H9 (cell line): ENCODE data around the gene P2RX7. TPM values are rescaled to one million over a fixed set of nuclear protein-coding genes. Genes with fewer than 3 reads are reported as not detected.

Source experiments
- DNase-seq: peaks from one replicate; pipeline ENCODE4 v3.0.0-alpha.2; 2017
- H2AFZ ChIP-seq: one replicate; pipeline ENCODE4 v1.6.1; 2013; ENCODE audit warnings: mild to moderate bottlenecking, low read length, control low read depth, moderate library complexity
- H2AK5ac ChIP-seq: 2 replicates; pipeline ENCODE4 v1.6.1; 2013; ENCODE audit warnings: low read length, control low read depth, mixed read lengths; ENCODE audit not compliant: insufficient read length
- H2BK120ac ChIP-seq: one replicate; pipeline ENCODE4 v1.6.1; 2013; ENCODE audit warnings: low read depth, mild to moderate bottlenecking, low read length, control low read depth, inconsistent platforms; ENCODE audit not compliant: poor library complexity, severe bottlenecking
- H2BK12ac ChIP-seq: 2 replicates; pipeline ENCODE4 v1.6.1; 2013; ENCODE audit warnings: low read length, control low read depth, mixed read lengths, low read depth; ENCODE audit not compliant: insufficient read length
- H2BK15ac ChIP-seq: 2 replicates; pipeline ENCODE4 v1.6.1; 2013; ENCODE audit warnings: low read depth, low read length, control low read depth
- H2BK20ac ChIP-seq: one replicate; pipeline ENCODE4 v1.6.1; 2013; ENCODE audit warnings: low read depth, mild to moderate bottlenecking, low read length, control low read depth, inconsistent platforms; ENCODE audit not compliant: poor library complexity, severe bottlenecking
- H2BK5ac ChIP-seq: 2 replicates; pipeline ENCODE4 v1.6.1; 2013; ENCODE audit warnings: low read length, control low read depth, mixed read lengths; ENCODE audit not compliant: insufficient read length
- H3K14ac ChIP-seq: 2 replicates; pipeline ENCODE4 v1.6.1; 2013; ENCODE audit warnings: low read length, control low read depth; ENCODE audit not compliant: insufficient read depth
- H3K18ac ChIP-seq: 2 replicates; pipeline ENCODE4 v1.6.1; 2013; ENCODE audit warnings: low read depth, mild to moderate bottlenecking, mixed read lengths, low read length, control low read depth; ENCODE audit not compliant: insufficient read length
- H3K23ac ChIP-seq: 2 replicates; pipeline ENCODE4 v1.6.1; 2013; ENCODE audit warnings: low read length, control low read depth, mixed read lengths, low read depth; ENCODE audit not compliant: insufficient read length
- H3K23me2 ChIP-seq: 2 replicates; pipeline ENCODE4 v1.6.1; 2013; ENCODE audit warnings: low read depth, mild to moderate bottlenecking, mixed read lengths, low read length, control low read depth; ENCODE audit not compliant: insufficient read length, poor library complexity, severe bottlenecking
- H3K27ac ChIP-seq: 2 replicates; pipeline ENCODE4 v1.5.1; 2013; ENCODE audit warnings: low read length, control low read depth, mixed read lengths, low read depth; ENCODE audit not compliant: insufficient read length
- H3K27me3 ChIP-seq: 2 replicates; pipeline ENCODE4 v1.6.1; 2013; ENCODE audit warnings: low read length, control low read depth, inconsistent platforms; ENCODE audit not compliant: insufficient read depth
- H3K4ac ChIP-seq: 2 replicates; pipeline ENCODE4 v1.6.1; 2013; ENCODE audit warnings: low read depth, mild to moderate bottlenecking, control low read depth, inconsistent platforms, low read length, moderate library complexity
- H3K4me1 ChIP-seq: 2 replicates; pipeline ENCODE4 v1.6.1; 2013; ENCODE audit warnings: low read length, control low read depth, inconsistent platforms; ENCODE audit not compliant: insufficient read depth
- H3K4me2 ChIP-seq: 2 replicates; pipeline ENCODE4 v1.6.1; 2013; ENCODE audit warnings: low read length, control low read depth, mixed read lengths; ENCODE audit not compliant: insufficient read length, insufficient read depth
- H3K56ac ChIP-seq: 2 replicates; pipeline ENCODE4 v1.6.1; 2013; ENCODE audit warnings: low read depth, mild to moderate bottlenecking, mixed read lengths, low read length, control low read depth; ENCODE audit not compliant: insufficient read length
- H3K79me1 ChIP-seq: 2 replicates; pipeline ENCODE4 v1.6.1; 2013; ENCODE audit warnings: low read depth, mild to moderate bottlenecking, moderate library complexity, low read length, control low read depth, inconsistent platforms; ENCODE audit not compliant: insufficient read depth, poor library complexity, severe bottlenecking
- H3K79me2 ChIP-seq: 2 replicates; pipeline ENCODE4 v1.6.1; 2013; ENCODE audit warnings: low read length, control low read depth, inconsistent platforms; ENCODE audit not compliant: insufficient read depth
- H3K9ac ChIP-seq: 2 replicates; pipeline ENCODE4 v1.6.1; 2013; ENCODE audit warnings: low read length, control low read depth, mixed read lengths; ENCODE audit not compliant: insufficient read length; ENCODE audit errors: extremely low read depth
- H3K9me3 ChIP-seq: one replicate; pipeline ENCODE4 v1.6.1; 2013; ENCODE audit warnings: low read depth, low read length, inconsistent platforms; ENCODE audit not compliant: control insufficient read depth
- H3T11ph ChIP-seq: one replicate; pipeline ENCODE4 v1.6.1; 2013; ENCODE audit warnings: mild to moderate bottlenecking, low read length, control low read depth, inconsistent platforms
- H4K20me1 ChIP-seq: one replicate; pipeline ENCODE4 v1.6.1; 2013; ENCODE audit not compliant: control insufficient read depth, insufficient read length, insufficient read depth
- H4K5ac ChIP-seq: 2 replicates; pipeline ENCODE4 v1.6.1; 2013; ENCODE audit warnings: low read depth, mild to moderate bottlenecking, mixed read lengths, low read length, control low read depth; ENCODE audit not compliant: insufficient read length
- H4K8ac ChIP-seq: replicated peaks from 2 replicates; pipeline ENCODE4 v1.6.1; 2013; ENCODE audit warnings: low read length, control low read depth, mixed read lengths, low read depth; ENCODE audit not compliant: insufficient read length
- H4K91ac ChIP-seq: 2 replicates; pipeline ENCODE4 v1.6.1; 2013; ENCODE audit warnings: low read depth, mild to moderate bottlenecking, moderate library complexity, mixed read lengths, low read length, control low read depth; ENCODE audit not compliant: insufficient read length
- H3K27ac Mint-ChIP-seq, 3 experiments: 2 replicates in 2 of 3; 3 replicates in 1 of 3; pipeline ENCODE4 v1.8.0; 2020 to 2021; ENCODE audit warnings: mixed read lengths in 3 of 3, mild to moderate bottlenecking in 1 of 3, moderate library complexity in 1 of 3
- H3K27me3 Mint-ChIP-seq: 2 replicates; pipeline ENCODE4 v1.8.0; 2021; ENCODE audit warnings: low read depth, mild to moderate bottlenecking, moderate library complexity, mixed read lengths
- H3K36me3 Mint-ChIP-seq, 3 experiments: 2 replicates in 2 of 3; 3 replicates in 1 of 3; pipeline ENCODE4 v1.8.0; 2020 to 2021; ENCODE audit warnings: low read depth in 3 of 3, mixed read lengths in 3 of 3; ENCODE audit not compliant: insufficient read depth in 1 of 3
- H3K4me1 Mint-ChIP-seq, 2 experiments: 2 replicates each; pipeline ENCODE4 v1.8.0; 2020; ENCODE audit warnings: mixed read lengths in 2 of 2
- H3K4me3 Mint-ChIP-seq, 2 experiments: 2 replicates in 1 of 2; 3 replicates in 1 of 2; pipeline ENCODE4 v1.8.0; 2020 to 2021; ENCODE audit warnings: mild to moderate bottlenecking in 2 of 2, mixed read lengths in 2 of 2, moderate library complexity in 1 of 2
- H3K9me3 Mint-ChIP-seq, 2 experiments: 2 replicates in 1 of 2; 3 replicates in 1 of 2; pipeline ENCODE4 v1.8.0; 2020; ENCODE audit warnings: mild to moderate bottlenecking in 2 of 2, mixed read lengths in 2 of 2, moderate library complexity in 1 of 2
- WGBS: extraction: QIAGEN DNeasy Blood & Tissue Kit; methylation state at CpG from one replicate; pipeline ENCODE4 v1.1.7; 2013; ENCODE audit warnings: missing lambda C conversion rate, low lambda C conversion rate, mixed read lengths; ENCODE audit not compliant: insufficient read length; ENCODE audit errors: extremely low coverage; 5-methylcytosine and 5-hydroxymethylcytosine counted together
- total RNA-seq: library from RNA; stranded (reverse); gene quantifications from 2 replicates; pipeline ENCODE4 v1.2.1, GENCODE V29; 2021
- TF ChIP-seq, protein P1 (sequence below): fragments of 200-600 bp; sonication (generic); conservative IDR thresholded peaks from 3 replicates; pipeline ENCODE4 v1.8.0; 2021; ENCODE audit warnings: antibody characterized with exemption, mild to moderate bottlenecking

Gene P2RX7
- total RNA-seq, 1 experiment from 2014 or later, result 0.09 TPM

- H3K36me3 Mint-ChIP-seq, result no peaks in the 10 kb centered on the region
- no CpG with 5 or more reads among the region's 33 CpGs for WGBS
- Histone ChIP-seq H3K79me2 (no peaks in the 10 kb centered on the region), H4K20me1 (no peaks in the 10 kb centered on the region), H2BK15ac (no peak overlapping the region), H3K4ac (no peak overlapping the region), H2BK5ac (no peak overlapping the region), H4K91ac (no peak overlapping the region), H2AFZ (no peak overlapping the region), H3K9ac (peak overlapping the region; percentile 30), H2BK120ac (no peak overlapping the region), H3K27ac (no peak overlapping the region), H3K14ac (no peak overlapping the region), H3K27me3 (no peaks in the 10 kb centered on the region; the same call in 1 of the 2 replicates), H3K23ac (no peak overlapping the region), H2BK12ac (no peak overlapping the region), H3K23me2 (peaks cover 7% of the 10 kb centered on the region), H3K56ac (no peak overlapping the region), H4K8ac (no peak overlapping the region), H3K9me3 (no peaks in the 10 kb centered on the region), H3K18ac (no peak overlapping the region), H2AK5ac (no peak overlapping the region), H3T11ph (no peak overlapping the region), H4K5ac (peak overlapping the region; percentile 15), H3K4me1 (0 out of 2 replicates have a peak, but pooled peaks cover 2% of the 10 kb centered on the region), H2BK20ac (no peak overlapping the region), H3K4me2 (peak overlapping the region; percentile 81), H3K79me1 (no peaks in the 10 kb centered on the region)
- H3K4me3 Mint-ChIP-seq, result peak overlapping the region; percentile 18 to 55
- H3K27ac Mint-ChIP-seq, result no peak overlapping the region
- TF ChIP-seq, protein P1, sequence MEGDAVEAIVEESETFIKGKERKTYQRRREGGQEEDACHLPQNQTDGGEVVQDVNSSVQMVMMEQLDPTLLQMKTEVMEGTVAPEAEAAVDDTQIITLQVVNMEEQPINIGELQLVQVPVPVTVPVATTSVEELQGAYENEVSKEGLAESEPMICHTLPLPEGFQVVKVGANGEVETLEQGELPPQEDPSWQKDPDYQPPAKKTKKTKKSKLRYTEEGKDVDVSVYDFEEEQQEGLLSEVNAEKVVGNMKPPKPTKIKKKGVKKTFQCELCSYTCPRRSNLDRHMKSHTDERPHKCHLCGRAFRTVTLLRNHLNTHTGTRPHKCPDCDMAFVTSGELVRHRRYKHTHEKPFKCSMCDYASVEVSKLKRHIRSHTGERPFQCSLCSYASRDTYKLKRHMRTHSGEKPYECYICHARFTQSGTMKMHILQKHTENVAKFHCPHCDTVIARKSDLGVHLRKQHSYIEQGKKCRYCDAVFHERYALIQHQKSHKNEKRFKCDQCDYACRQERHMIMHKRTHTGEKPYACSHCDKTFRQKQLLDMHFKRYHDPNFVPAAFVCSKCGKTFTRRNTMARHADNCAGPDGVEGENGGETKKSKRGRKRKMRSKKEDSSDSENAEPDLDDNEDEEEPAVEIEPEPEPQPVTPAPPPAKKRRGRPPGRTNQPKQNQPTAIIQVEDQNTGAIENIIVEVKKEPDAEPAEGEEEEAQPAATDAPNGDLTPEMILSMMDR, result peak; percentile 87
- peaks cover 19% of the 10 kb centered on the region for H3K27me3 Mint-ChIP-seq
- DNase-seq, result peak; percentile 88
- H3K9me3 Mint-ChIP-seq, result peaks cover 6 to 9% of the 10 kb centered on the region in 2 experiments; a peak in 4 of 5 replicates
- H3K4me1 Mint-ChIP-seq, result peaks cover 20 to 23% of the 10 kb centered on the region in 2 experiments
Observed at GRCh38 chr12:121095544-121096198, 37.0 kb upstream of the P2RX7 start.
